PC-9 (cell line): Measurements from ENCODE around the gene CA5A. TPM values are rescaled to one million over a fixed set of nuclear protein-coding genes. Genes with fewer than 3 reads are reported as not detected.

Experiments used
- BruUV-seq: library from RNA; stranded (reverse); fragments of 400-500 nt; replicated peaks from 2 replicates; lab custom pipeline; 2021; lab: Mats Ljungman, UMichigan
- CTCF ChIA-PET: fragments of 300-600 bp; sonication (Branson Sonifier 250); formaldehyde crosslinking; loops from one replicate; lab custom pipeline; 2022; ENCODE audit warnings: antibody characterized with exemption; lab: Charles Lee
- POLR2A ChIA-PET: fragments of 300-600 bp; sonication (Branson Sonifier 250); formaldehyde crosslinking; loops from one replicate; lab custom pipeline; 2022; ENCODE audit warnings: antibody characterized with exemption; ENCODE audit not compliant: unreplicated experiment; lab: Charles Lee
- DNase-seq, 2 experiments: peaks; one replicate each; pipeline versions ENCODE4 v3.0.0 to v3.0.0-alpha.2; 2015 to 2022; ENCODE audit warnings: mixed read lengths in 1 of 2
- H2AFZ ChIP-seq: fragments of 200-600 bp; sonication (generic); 2 replicates; pipeline ENCODE4 v1.8.1; 2017; ENCODE audit warnings: antibody characterized with exemption
- H3F3A ChIP-seq: fragments of 200-600 bp; sonication (generic); 2 replicates; pipeline ENCODE4 v1.8.1; 2017; ENCODE audit warnings: antibody characterized with exemption, mild to moderate bottlenecking, low read depth; ENCODE audit not compliant: insufficient read depth
- H3K27ac ChIP-seq: fragments of 200-600 bp; sonication (generic); 2 replicates; pipeline ENCODE4 v1.6.1; 2016; ENCODE audit warnings: mixed run types
- H3K27me3 ChIP-seq: fragments of 200-600 bp; sonication (generic); 2 replicates; pipeline ENCODE4 v1.6.1; 2016; ENCODE audit warnings: low read depth, mixed run types; ENCODE audit not compliant: insufficient read depth
- H3K36me3 ChIP-seq: fragments of 200-600 bp; sonication (generic); 2 replicates; pipeline ENCODE4 v1.6.1; 2016; ENCODE audit warnings: low read depth, mixed run types
- H3K4me1 ChIP-seq: fragments of 200-600 bp; sonication (generic); replicated peaks from 2 replicates; pipeline ENCODE4 v1.6.1; 2016; ENCODE audit warnings: mixed run types; ENCODE audit not compliant: insufficient read depth
- H3K4me2 ChIP-seq: fragments of 200-600 bp; sonication (generic); 2 replicates; pipeline ENCODE4 v1.6.1; 2017; ENCODE audit warnings: mixed run types
- H3K4me3 ChIP-seq: fragments of 200-600 bp; sonication (generic); 2 replicates; pipeline ENCODE4 v1.6.1; 2016; ENCODE audit warnings: mixed run types
- H3K79me2 ChIP-seq: fragments of 200-600 bp; sonication (generic); 2 replicates; pipeline ENCODE4 v1.6.1; 2017; ENCODE audit warnings: low read depth, mixed run types
- H3K9me2 ChIP-seq: fragments of 200-600 bp; sonication (generic); 2 replicates; pipeline ENCODE4 v1.8.1; 2017; ENCODE audit warnings: mild to moderate bottlenecking; ENCODE audit not compliant: insufficient read depth
- H3K9me3 ChIP-seq: fragments of 200-600 bp; sonication (generic); 2 replicates; pipeline ENCODE4 v1.8.1; 2016; ENCODE audit warnings: low read depth; ENCODE audit not compliant: insufficient read depth
- H4K20me1 ChIP-seq: fragments of 200-600 bp; sonication (generic); 2 replicates; pipeline ENCODE4 v1.8.1; 2017; ENCODE audit not compliant: insufficient read depth
- EZH2 ChIP-seq: fragments of 200-600 bp; sonication (generic); IDR thresholded peaks from 2 replicates; pipeline ENCODE4 v1.8.0; 2017; ENCODE audit warnings: antibody characterized with exemption, low read depth
- intact Hi-C: fragments of 100-400 bp; cut with micrococcal nuclease; formaldehyde crosslinking; loops from one replicate; pipeline ENCODE4 v1.10.0; 2022; ENCODE audit not compliant: unreplicated experiment
- total RNA-seq: library from RNA; stranded (reverse); gene quantifications from 2 replicates; pipeline ENCODE4 v1.2.3, GENCODE V29; 2021
- TF ChIP-seq, protein P1 (sequence below): fragments of 200-600 bp; sonication (generic); conservative IDR thresholded peaks from 2 replicates; pipeline ENCODE4 v1.6.1; 2017; ENCODE audit warnings: mixed run types, antibody characterized with exemption, mild to moderate bottlenecking, moderate library complexity

The CA5A gene
- total RNA-seq, 1 experiment from 2014 or later, result 0.26 TPM

DNA sequence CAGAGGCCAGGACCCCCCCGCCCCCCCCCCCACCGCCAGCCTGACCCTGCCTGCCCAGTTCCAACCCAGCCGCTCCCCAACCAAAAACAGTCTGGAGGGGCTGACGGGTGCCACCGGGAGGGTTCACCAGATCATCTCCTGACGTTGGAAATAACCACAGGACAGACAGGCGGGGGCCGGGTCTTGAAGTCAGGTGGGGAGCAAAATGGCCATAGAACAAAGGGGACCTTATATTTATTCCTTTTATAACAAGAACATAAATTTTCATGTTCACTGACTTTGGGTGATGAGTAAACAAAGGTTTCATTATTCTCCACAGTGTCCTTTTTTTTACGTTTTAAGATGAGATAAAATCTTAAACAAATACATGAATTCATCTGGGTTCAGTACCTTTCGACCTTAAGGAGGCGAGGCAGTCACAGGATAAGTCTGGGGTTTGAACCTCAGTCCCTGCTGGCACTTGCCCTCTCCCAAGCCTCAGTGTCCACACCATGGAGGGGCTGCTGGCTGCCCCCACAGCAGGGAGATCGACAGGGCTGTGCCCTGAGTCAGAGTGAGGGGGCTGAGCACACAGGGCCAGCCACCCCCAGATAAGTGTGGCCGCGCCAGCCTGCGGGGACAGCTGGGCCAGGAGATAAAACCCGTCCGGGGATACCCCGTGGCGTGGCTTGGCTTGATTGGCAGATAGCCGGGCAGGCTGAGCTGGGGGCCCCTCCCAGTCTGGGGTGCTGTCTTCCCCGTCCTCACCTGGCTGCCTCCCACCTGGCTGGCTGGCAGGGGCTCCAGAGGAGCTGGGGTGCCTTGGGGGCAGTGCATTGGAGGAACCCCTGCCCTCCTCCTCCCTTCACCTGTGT is 82.0 kb downstream of the CA5A start:
- no peaks in the 10 kb centered on the region for H3K9me3 ChIP-seq
- peaks cover 72% of the 10 kb centered on the region for H4K20me1 ChIP-seq
- H3K4me1 ChIP-seq, result peaks cover 50% of the 10 kb centered on the region
- DNase-seq, result peak; percentile 87 to 88
- ChIA-PET POLR2A (interaction anchor here (0.7 kb wide), 1 partner anchor 15 kb away, joined by 3 read pairs; no protein-coding TSS in a partner anchor), CTCF (interaction anchor here (1.2 kb wide), 1 partner anchor 17 kb away, joined by 7 read pairs; no protein-coding TSS in a partner anchor)
- peak overlapping the region; percentile 99 for H3K27ac ChIP-seq
- TF ChIP-seq, protein P1, sequence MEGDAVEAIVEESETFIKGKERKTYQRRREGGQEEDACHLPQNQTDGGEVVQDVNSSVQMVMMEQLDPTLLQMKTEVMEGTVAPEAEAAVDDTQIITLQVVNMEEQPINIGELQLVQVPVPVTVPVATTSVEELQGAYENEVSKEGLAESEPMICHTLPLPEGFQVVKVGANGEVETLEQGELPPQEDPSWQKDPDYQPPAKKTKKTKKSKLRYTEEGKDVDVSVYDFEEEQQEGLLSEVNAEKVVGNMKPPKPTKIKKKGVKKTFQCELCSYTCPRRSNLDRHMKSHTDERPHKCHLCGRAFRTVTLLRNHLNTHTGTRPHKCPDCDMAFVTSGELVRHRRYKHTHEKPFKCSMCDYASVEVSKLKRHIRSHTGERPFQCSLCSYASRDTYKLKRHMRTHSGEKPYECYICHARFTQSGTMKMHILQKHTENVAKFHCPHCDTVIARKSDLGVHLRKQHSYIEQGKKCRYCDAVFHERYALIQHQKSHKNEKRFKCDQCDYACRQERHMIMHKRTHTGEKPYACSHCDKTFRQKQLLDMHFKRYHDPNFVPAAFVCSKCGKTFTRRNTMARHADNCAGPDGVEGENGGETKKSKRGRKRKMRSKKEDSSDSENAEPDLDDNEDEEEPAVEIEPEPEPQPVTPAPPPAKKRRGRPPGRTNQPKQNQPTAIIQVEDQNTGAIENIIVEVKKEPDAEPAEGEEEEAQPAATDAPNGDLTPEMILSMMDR, result no peak
- no peak for TF ChIP-seq EZH2
- peaks cover 37% of the 10 kb centered on the region for H3K36me3 ChIP-seq
- peaks cover 87% of the 10 kb centered on the region for H3K79me2 ChIP-seq
- no peaks in the 10 kb centered on the region for H3K27me3 ChIP-seq
- no peak overlapping the region for H2AFZ ChIP-seq
- BruUV-seq, result TSS peak; percentile 92
- intact Hi-C loops, result loop anchor here (1.0 to 10.0 kb wide), 3 partner anchors 17 to 601 kb away; partner anchors contain the start of gene ZFPM1
- H3K9me2 ChIP-seq, result no peaks in the 10 kb centered on the region
- peaks cover 43% of the 10 kb centered on the region; the same call in 1 of the 2 replicates for H3F3A ChIP-seq
- peak overlapping the region; percentile 97 for H3K4me2 ChIP-seq
- peak overlapping the region; percentile 45; the same call in 1 of the 2 replicates for H3K4me3 ChIP-seq

GRCh38 chr16:87853411-87854052 is 82.8 kb downstream of the CA5A start:
- intact Hi-C loops, result loop anchor here (1.0 to 10.0 kb wide), 5 partner anchors 13 to 601 kb away; partner anchors contain the start of gene ZFPM1
- Histone ChIP-seq H2AFZ (no peak overlapping the region), H3K9me2 (no peaks in the 10 kb centered on the region), H3K27me3 (no peaks in the 10 kb centered on the region), H3K79me2 (peaks cover 87% of the 10 kb centered on the region), H3K4me1 (peaks cover 50% of the 10 kb centered on the region), H3K4me3 (peak overlapping the region; percentile 58), H3K9me3 (no peaks in the 10 kb centered on the region), H4K20me1 (peaks cover 71% of the 10 kb centered on the region), H3K27ac (peak overlapping the region; percentile 99), H3F3A (peaks cover 43% of the 10 kb centered on the region; the same call in 1 of the 2 replicates), H3K4me2 (peak overlapping the region; percentile 97), H3K36me3 (peaks cover 42% of the 10 kb centered on the region)
- DNase-seq, result peak; percentile 89 to 95
- ChIA-PET POLR2A (interaction anchor here (0.5 kb wide), 1 partner anchor 908 kb away, joined by 5 read pairs; no protein-coding TSS in a partner anchor), CTCF (interaction anchor here (0.6 to 1.2 kb wide), 2 partner anchors 18 to 1387 kb away, joined by 7 read pairs; no protein-coding TSS in a partner anchor)
- no peak for TF ChIP-seq EZH2
- TF ChIP-seq, protein P1, result no peak
- BruUV-seq, result no TSS peak

- Histone ChIP-seq H3K27me3 (no peaks in the 10 kb centered on the region), H3K4me3 (no peak overlapping the region), H3F3A (peaks cover 43% of the 10 kb centered on the region; the same call in 1 of the 2 replicates), H3K4me1 (peaks cover 46% of the 10 kb centered on the region), H3K9me2 (no peaks in the 10 kb centered on the region), H3K9me3 (no peaks in the 10 kb centered on the region), H2AFZ (no peak overlapping the region), H4K20me1 (peaks cover 71% of the 10 kb centered on the region), H3K79me2 (peaks cover 87% of the 10 kb centered on the region), H3K36me3 (peaks cover 47% of the 10 kb centered on the region), H3K4me2 (no peak overlapping the region), H3K27ac (no peak overlapping the region)
- TF ChIP-seq, protein P1, result no peak
- no peak for TF ChIP-seq EZH2
- intact Hi-C loops, result loop anchor here (5.0 to 10.0 kb wide), 2 partner anchors 59 to 603 kb away; partner anchors contain the start of gene ZFPM1
- BruUV-seq, result no TSS peak
- ChIA-PET POLR2A (no interaction called here), CTCF (interaction anchor here (0.5 to 0.6 kb wide), 2 partner anchors 72 to 709 kb away, joined by 3 to 8 read pairs; no protein-coding TSS in a partner anchor)
- DNase-seq, result no peak
Measured at GRCh38 chr16:87851601-87852000, 84.7 kb downstream of the CA5A start.
